Endometrial microvascular endothelial cells (primary cell): ENCODE measurements around the gene MAN2C1. TPM values are rescaled to one million over a fixed set of nuclear protein-coding genes. Genes with fewer than 3 reads are reported as not detected.
"Not testable (repeated sequence)": the region's sequence is repeated elsewhere in the genome, so short reads cannot be mapped to it uniquely, and the experiment has no call there.

Experiments used
- in situ Hi-C: cut with HindIII; loops from 2 replicates; pipeline ENCODE4 v1.10.0; 2017; ENCODE audit warnings: low sequenced_read_pairs, low pct_unique_long_range_greater_than_20kb; ENCODE audit errors: inconsistent ontology term
- total RNA-seq: library from RNA; depleted of rRNA; stranded (reverse); fragments of >200 nt; gene quantifications from one replicate; pipeline ENCODE4 v1.2.3, GENCODE V29; 2015; ENCODE audit errors: inconsistent ontology term

Gene MAN2C1
- 90.7 TPM for total RNA-seq

DNA sequence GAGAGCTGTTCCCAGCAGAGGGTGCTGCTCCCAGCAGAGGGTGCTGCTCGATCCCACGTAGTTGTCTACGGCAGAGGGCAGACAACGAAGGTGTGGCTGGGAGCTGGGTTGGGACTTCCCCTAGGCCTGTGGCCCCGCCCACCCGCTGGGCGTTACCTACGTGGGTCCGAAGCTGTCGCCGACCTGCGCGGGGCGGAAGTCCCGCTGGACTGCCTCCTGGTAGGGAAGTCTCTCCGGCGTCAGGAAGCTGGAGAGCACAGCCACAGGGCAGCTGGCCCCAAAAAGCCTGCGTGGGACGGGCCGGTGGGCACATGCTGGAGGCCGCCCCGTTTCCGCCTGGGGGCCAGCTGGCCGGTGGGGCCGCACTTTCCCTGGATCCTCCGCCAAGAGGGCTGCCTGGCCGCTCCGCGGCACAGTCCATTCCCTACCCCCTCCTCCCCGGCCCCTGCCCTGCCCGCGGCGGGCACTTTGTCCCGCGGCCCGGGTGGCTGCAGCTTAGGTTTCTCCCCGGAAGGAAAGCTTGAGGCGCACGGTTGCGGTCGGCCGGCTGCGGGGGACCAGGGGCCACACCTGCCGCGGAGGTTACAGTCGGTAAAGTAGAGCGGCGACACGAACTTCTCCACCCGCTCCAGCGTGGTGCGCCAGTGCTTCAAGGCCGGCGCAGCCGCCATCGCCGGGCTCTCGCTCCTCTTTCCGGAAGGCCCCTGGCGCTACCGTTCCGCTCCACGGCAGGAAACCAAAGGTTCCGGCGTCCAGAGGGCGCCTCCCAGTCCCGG lies at the start of gene MAN2C1:
MAN2C1 (minus strand) TSS at position 695 of the 776 bp plus-strand sequence; CDS start at position 671, 24 bp downstream.
- in situ Hi-C loops = no loop called here

DNA sequence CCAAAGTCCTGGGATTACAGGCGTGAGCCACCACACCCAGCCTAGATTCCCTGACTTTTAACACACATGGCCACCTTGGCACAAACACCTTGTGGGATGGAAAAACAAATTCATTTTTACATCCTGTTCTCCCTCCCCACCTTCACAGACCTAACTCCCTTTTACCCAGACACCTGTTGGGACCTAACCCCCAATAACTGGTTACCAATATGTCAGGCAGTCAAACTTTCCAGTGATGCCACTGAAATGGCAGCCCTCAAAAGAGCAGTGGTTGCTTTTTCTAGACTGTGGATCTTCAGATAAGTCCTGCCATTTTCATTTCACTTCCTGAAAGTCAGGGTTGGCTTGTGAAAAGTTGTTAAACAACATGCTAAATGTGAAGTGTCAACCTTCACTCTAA lies 48.2 kb upstream of the MAN2C1 start:
- in situ Hi-C loops = no loop called here

DNA sequence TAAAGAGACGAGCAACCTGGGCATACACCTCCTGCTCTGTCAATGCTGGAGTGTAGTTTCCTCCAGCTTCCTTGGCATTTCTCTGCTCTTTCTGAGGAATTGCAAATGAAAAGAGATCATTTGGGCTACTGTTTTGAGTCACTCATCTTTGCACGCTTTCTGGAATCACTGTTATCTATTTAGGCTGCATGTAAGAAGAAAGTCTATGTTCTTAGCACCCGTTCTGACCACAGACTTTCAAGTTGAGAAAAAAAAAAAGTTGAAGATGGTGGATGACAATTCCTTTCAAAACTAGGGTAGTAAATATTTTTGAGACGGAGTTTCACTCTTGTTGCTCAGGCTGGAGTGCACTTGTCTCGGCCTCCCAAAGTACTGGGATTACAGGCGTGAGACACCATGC lies 41.8 kb upstream of the MAN2C1 start:
- in situ Hi-C loops = no loop called here

DNA sequence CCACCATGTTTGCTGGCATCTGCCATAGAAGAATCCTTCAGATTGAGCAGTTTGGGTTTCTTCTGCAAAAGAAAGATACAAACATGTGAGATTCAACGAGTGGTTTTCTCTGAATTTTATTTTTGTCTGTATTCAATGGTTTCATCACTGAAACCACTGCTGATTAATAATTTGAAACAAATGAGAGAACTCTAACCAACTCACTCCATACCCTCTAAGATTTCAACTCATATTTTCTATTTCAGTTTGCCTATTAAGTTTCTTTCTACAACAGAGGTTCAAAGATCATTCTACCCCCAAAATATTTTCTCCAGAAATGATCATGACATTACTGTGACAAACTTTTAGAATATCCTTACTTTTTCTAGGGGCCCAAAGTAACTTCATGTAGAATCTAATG lies 38.7 kb upstream of the MAN2C1 start:
- in situ Hi-C loops = no loop called here

DNA sequence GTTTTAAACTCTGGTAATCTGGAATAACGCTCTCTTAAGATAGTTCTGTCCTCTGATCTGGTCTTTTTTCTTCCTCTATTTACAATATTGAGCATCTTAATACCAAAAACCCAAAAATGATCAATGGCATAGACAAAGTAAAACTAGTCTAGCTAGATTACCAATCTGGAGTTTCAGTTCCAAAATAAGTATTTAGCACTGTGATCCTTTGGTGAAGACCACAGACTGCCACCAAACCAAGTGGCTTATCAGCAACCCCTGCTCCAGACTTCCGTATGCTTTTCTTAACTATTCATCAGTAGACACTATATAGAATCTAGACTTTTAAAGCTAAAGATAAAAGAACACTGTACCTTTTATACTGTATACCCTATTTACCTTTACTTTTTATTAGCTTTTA lies 35.5 kb upstream of the MAN2C1 start:
- in situ Hi-C loops = no loop called here

DNA sequence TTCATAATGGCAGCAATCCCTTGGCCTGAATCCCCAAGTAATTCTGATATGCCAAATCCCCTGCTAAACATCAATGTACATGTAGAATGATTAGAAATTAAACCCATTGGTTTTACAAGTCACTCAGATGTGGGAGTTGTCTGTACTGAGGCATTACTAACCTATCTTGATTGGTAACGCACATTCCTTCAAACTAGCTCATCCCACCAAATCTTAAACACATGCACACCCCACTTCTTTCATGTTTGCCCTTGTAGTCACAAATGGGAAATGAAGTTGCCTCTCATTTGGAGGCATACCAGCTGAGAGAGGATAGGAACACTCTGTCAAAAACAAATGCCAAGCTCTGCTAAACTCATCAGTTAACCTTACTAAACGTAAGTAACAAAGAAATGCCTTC lies 29.1 kb upstream of the MAN2C1 start:
- in situ Hi-C loops = no loop called here

DNA sequence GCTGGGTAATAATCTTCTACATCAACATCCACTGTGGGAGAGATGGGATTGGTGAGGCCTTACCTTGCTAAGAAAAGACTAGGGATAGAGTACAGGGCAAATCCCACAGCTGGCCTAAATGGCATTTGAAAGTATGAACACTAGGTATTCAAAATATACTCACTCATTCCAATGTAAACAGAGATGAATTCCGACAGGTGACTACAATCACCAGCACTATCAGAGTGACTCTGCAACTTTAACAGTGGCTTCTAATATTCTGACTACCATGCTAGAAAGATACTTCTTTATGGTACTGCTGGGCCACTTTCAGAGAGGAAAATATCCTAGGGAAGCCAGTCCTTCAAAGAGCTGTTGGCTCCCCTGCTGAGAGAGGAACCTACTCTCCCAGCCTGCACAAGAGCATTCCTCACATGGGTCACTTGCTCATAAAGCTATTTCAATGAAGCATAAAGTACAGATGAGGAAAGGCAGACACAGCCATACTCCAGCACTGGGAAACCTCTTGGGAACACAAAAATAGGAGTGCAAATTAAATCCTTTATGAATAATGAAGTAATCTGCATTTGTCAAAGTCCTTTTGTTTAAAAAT lies 21.5 kb upstream of the MAN2C1 start:
- in situ Hi-C loops = no loop called here

DNA sequence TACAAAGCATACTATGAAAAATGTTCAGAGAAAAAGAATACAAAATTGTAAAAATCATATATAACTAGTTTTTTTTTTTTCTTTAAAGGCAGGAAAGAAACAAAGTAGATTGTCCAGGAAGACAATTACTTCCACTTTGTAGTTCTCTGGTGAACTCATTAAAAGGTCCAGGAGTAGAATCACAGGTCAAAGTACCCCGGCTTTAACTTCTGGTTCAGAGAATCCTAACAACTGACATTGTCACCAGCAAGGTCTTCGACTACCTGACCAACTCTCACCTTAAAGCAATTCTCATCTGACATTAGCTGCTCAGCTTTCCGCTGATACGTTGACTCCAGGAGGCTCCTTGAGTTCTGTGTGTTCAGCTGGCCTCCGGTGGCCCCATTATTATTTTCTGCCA lies 15.6 kb upstream of the MAN2C1 start:
- in situ Hi-C loops = not testable (repeated sequence)

DNA sequence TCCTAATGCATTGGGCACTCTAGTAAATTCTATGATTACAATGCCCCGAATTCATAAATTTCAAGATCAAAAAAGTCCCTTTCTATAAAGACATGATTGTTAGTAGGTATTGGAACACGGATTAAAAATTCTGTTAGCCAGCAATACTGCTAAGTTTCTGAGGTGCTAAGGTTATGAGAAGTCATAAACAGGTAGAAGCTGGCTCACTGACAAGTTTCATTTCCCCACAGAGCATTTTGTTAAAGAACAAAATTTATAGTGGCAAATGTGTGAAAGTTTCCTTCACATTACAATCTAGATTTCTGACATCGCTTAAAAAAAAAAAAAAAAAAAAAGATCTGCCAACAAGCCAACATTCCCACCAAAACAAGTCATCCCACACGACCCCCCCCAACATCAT lies 12.4 kb upstream of the MAN2C1 start:
- in situ Hi-C loops = no loop called here

DNA sequence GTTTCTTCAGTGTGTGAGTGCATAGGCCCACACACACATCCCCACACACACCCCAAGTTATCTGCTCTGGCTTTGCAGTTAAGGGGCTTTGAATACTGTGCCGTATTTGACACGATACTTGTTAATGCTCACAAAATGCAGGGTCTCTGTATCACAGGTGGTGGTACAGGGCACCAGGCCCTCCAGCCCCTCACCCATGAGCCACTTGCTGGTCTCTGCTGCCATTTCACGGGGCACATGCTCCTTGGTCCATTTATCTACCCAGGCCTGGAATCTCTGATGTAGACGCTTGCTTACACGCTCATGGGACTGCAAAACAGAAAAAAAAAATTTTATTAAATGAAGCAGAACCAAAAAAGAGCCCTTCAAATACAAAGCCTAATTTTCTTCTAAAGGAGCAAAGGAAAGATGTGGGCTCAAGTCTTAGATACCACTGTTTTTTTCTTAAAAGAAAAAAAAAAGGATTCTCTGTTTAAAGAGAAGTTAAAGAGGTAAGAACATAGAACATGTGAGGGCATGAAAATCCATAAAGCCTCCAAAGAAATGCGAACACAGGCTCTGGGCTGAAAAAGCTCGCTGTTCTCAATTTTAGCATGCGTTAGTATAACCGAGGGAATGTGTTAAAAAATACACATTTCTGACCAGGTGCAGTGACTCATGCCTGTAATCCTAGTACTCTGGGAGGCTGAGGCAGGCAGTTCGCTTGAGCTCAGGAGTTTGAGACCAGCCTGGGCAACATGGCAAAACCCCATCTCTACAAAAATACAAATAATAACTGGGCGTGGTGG lies 3.7 kb upstream of the MAN2C1 start:
- in situ Hi-C loops = no loop called here

DNA sequence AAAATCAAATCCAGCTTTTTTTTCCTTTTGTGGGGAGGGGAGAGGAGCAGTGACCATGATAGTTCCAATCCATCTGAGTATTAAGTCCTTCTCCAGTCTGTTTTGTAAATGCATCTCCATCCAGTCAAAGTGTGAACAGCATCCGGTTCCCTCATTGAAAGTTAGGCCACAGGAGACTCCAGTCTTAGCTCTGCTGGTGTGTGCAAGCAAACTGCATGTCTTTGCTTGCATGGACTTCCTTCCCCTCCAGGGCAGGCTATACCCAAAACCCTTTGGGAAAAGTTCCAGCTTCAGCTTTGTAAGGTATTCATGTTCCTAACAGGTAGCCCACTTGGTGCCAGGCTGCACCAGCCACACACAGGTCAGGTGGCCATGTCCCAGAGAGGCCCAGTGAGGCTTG lies 3.1 kb upstream of the MAN2C1 start:
- in situ Hi-C loops = no loop called here

DNA sequence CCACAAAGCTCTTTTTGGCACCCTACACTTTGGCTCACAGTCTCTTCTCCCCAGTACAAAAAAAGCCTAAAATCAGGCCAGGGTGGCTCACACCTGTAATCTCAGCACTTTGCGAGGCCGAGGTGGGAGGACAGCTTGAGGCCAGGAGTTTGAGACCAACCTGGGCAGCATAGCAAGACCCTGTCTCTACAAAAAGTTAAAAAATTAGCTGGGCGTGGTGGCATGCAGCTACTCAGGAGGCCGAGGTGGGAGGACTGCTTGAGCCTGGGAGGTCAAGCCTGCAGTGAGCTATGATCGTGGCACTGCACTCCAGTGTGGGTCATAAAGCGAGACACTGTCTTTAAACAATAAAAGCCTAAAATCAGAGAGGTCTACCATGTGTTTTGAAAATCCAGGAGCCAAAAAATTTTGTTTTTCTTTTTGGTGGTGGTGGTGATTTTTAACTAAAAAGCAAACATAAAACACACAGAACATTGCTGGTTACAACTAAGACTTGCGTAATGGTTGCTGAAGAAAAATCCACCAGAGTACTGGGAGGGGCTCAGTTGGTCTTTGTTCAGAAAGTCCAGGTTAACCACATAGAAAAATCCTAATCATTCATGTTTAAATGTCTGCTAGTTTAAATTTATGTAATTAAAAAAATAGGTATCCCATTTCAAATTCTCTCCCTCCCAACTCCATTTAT lies 1.6 kb upstream of the MAN2C1 start:
- in situ Hi-C loops = no loop called here

DNA sequence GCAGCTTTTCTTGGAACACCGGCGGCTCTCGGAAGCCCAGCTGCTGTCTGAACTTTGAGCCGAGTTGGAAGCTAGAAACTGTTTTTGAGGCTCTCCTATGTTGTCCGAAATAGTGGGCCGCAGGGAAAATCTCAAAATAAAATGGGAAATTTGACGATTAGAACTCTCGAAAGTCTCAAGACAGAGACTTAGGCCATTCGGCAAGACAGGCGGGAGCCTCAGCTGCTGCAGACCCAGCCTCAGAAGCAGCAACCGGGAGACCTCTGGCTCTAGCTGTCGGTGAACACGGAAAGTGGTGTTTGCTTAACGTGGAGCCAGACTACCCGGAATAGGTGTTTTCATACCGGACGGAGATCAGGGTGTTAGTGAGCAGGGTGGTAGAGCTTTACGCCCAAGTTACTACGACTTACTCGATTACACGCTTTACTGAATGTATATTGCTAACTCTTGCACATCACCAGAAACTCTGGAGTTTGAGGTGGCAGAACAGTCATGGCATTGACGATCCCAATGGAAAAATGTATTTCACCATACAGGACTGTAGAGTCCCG lies 357 bp upstream of the MAN2C1 start:
- in situ Hi-C loops = no loop called here

DNA sequence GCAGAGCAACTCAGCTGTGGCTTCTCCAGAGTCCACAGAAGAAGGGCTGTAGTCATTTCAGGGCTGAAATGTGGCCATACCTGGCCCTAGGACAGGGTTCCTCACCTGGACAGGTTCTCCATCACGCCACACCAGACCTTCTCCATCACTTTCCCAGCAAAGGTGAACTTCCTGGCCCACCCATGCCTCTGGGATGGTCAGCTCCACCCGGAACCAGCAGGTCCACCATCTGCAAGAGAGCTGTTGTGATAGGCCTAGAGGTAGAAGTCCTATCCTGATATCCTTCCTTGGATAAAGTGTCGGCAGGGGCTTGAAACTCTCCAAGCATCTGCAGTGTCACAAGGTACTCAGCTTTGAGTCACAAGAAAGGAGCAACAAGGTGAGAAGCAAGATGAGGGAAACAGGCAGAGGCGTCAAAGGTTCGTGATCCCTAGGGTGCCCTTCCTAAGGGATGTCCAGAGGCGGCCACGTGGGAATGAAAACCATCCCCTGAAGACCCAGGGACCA lies 948 bp downstream of the MAN2C1 start:
- in situ Hi-C loops = no loop called here

DNA sequence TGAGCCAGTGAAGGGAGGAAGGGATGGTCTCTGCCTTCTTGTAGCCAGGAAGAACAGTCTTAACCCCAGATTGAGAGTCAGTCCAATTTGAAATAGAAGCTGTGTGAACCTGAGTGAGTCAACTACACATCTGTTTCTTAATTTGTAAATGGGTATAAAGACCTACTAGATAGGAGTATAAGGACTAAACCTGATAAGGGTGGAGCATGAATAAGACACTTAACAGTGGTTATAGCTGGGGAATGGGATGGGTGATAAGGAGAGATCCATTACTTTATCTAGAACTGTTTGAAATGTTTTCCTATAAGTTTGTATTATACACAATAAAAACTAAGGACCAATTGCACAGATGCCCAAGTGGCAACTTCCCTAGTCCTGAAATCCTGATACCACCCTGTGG lies 1.4 kb downstream of the MAN2C1 start:
- in situ Hi-C loops = no loop called here

DNA sequence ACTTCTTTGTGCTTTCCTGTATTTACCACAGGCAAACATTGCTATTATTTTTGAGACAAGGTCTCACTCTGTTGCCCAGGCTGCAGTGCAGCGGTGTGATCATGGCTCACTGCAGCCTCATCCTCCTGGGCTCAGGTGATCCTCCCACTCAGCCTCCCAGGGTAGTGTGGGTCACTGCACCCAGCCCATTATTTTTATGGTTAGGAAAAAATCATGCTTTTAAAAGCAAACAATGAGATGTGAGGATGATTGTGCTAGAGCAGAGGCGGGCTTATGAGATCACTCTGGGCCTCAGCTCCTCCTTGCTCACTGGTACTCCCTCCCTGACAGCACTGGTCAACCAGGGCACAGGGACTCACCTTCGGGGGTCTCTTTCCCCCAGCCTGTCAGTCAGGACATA lies 2.2 kb downstream of the MAN2C1 start:
- in situ Hi-C loops = no loop called here

DNA sequence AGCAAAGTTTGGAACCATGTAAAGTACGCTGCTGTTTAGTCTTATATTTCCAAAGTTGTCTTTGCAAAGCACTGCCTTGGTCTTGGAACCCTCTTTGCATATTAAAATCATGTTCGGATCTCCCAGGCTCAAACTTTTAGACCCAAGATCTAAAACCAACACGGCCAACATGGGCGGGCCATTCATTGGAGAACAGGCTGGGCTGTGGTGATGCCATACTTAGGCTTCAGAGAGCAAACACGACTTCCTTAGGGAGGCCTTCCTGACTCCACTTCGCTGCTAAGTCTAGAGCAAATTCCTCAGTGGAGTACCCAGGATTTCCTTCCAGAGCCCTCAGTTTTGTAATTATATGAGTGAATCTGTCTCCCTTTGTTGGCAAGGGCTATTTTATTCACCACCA lies 3.5 kb downstream of the MAN2C1 start:
- in situ Hi-C loops = no loop called here

DNA sequence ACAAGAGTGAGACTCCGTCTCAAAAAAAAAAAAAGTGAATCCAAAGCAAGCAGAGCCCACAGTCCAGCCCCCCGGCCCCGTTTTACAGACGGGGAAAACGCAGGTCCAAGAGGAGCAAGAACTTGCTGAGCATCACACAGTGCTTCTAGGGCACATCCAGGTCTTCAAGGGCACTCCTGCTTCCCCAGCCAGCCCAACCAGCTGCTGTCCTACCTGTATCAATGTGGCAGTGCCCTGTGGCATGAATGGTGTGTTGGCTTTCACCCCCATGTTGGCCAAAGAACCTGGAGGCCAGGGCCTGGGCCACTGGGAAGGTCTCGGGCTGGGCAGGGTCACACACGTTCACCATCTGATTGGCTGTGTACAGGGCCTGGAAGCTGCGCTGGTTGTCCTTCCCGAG lies 4.6 kb downstream of the MAN2C1 start:
- in situ Hi-C loops = no loop called here

DNA sequence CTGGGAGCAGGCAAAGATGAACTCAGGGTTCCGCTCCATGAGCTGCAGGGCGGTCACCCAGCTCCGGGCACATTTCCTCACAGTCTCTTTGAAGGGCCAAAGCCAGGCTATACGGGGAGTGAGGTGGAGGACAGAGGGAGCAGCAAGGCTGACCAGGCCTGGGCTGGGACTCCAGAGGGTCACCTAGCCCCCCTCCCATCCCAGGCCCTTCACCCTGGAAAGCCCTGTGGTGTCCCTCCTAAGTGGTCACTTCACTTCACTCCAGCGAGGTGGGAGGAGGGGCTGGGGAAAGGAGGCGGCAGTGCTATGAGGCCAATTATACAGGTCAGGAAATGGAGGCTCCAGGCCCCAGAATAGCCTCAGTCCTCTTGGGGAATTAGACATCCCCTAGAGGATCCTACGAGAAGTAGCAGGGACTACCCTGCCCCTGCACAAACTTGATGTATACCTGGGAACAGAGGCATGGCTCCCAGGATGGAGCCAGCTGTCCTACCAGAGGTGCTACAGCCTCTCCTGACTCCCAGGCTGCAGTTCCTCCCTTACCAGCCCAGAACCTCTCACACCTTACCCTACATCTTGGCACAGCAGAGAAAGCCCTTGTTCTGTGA lies 5.7 kb downstream of the MAN2C1 start:
- in situ Hi-C loops = no loop called here
